ENCODE results near the gene SMCO3.

DNA sequence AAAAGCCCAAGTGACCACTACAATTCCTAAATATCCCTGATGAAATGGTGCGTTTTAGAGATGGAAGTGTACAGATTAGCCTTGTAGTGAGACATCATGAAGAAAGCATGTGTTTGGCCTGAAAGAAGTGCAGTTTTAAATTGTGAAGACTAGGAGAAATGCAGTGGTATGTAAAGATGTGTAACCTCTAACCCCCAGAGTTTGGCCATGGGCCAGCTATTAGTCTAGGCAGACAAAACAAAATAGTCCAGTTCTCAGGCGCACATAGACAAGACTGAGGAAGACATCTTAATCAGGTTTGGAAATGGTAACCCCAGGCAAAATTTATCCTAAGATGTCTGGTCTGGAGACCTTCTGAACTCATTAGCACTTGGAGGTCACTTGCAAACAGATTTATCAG is 34.1 kb downstream of the SMCO3 start:
- TF ChIP-seq, protein P1, sequence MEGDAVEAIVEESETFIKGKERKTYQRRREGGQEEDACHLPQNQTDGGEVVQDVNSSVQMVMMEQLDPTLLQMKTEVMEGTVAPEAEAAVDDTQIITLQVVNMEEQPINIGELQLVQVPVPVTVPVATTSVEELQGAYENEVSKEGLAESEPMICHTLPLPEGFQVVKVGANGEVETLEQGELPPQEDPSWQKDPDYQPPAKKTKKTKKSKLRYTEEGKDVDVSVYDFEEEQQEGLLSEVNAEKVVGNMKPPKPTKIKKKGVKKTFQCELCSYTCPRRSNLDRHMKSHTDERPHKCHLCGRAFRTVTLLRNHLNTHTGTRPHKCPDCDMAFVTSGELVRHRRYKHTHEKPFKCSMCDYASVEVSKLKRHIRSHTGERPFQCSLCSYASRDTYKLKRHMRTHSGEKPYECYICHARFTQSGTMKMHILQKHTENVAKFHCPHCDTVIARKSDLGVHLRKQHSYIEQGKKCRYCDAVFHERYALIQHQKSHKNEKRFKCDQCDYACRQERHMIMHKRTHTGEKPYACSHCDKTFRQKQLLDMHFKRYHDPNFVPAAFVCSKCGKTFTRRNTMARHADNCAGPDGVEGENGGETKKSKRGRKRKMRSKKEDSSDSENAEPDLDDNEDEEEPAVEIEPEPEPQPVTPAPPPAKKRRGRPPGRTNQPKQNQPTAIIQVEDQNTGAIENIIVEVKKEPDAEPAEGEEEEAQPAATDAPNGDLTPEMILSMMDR (IDR thresholded peaks at IDR 0.05): no peak
- TF ChIP-seq EP300 (IDR thresholded peaks at IDR 0.05): no peak
- no peak for TF ChIP-seq POLR2A (IDR thresholded peaks at IDR 0.05)

All from tibial nerve (tissue), 4 donors.